DOHH2 (cell line): ENCODE data around the gene GSC.
"Not testable (repeated sequence)": the region's sequence is repeated elsewhere in the genome, so short reads cannot be mapped to it uniquely, and the experiment has no call there.

Experiments used
- H3F3A ChIP-seq: fragments of 200-600 bp; sonication (generic), shearing (Covaris generic); 2 replicates; pipeline ENCODE4 v1.6.0; 2016; ENCODE audit warnings: antibody characterized with exemption, mild to moderate bottlenecking; ENCODE audit not compliant: control insufficient read depth, insufficient read depth
- H3K27ac ChIP-seq: fragments of 200-600 bp; sonication (generic); 2 replicates; pipeline ENCODE4 v1.5.1; 2014; ENCODE audit warnings: low read depth, mild to moderate bottlenecking, low read length, moderate library complexity
- H3K27me3 ChIP-seq: fragments of 200-600 bp; sonication (generic); 2 replicates; pipeline ENCODE4 v1.6.1; 2014; ENCODE audit warnings: mild to moderate bottlenecking, low read length, mixed read lengths; ENCODE audit not compliant: control insufficient read depth
- H3K36me3 ChIP-seq: fragments of 200-600 bp; sonication (generic); 2 replicates; pipeline ENCODE4 v1.6.1; 2014; ENCODE audit warnings: mild to moderate bottlenecking, low read length, moderate library complexity, mixed read lengths; ENCODE audit not compliant: control insufficient read depth
- H3K4me1 ChIP-seq: fragments of 200-600 bp; sonication (generic); 2 replicates; pipeline ENCODE4 v1.6.1; 2014; ENCODE audit warnings: mild to moderate bottlenecking, low read length, mixed read lengths; ENCODE audit not compliant: control insufficient read depth
- H3K4me2 ChIP-seq: fragments of 200-600 bp; sonication (generic); 2 replicates; pipeline ENCODE4 v1.6.0; 2014; ENCODE audit warnings: mild to moderate bottlenecking, low read length, moderate library complexity
- H3K4me3 ChIP-seq: fragments of 200-600 bp; sonication (generic); 2 replicates; pipeline ENCODE4 v1.5.1; 2014; ENCODE audit warnings: mild to moderate bottlenecking, low read length, mixed read lengths
- H3K79me2 ChIP-seq: fragments of 200-600 bp; sonication (generic); 2 replicates; pipeline ENCODE4 v1.6.1; 2014; ENCODE audit warnings: mild to moderate bottlenecking, low read length, mixed read lengths; ENCODE audit not compliant: control insufficient read depth
- H3K9me2 ChIP-seq: fragments of 200-600 bp; sonication (generic); replicated peaks from 2 replicates; pipeline ENCODE4 v1.6.1; 2014; ENCODE audit warnings: mild to moderate bottlenecking, low read length, mixed read lengths; ENCODE audit not compliant: control insufficient read depth
- H3K9me3 ChIP-seq: fragments of 200-600 bp; sonication (generic); 2 replicates; pipeline ENCODE4 v1.6.1; 2014; ENCODE audit warnings: antibody characterized with exemption, low read length, mixed read lengths; ENCODE audit not compliant: control insufficient read depth, insufficient read depth
- H4K20me1 ChIP-seq: fragments of 200-600 bp; sonication (generic); 2 replicates; pipeline ENCODE4 v1.6.0; 2014; ENCODE audit warnings: low read depth, mild to moderate bottlenecking, antibody characterized with exemption, low read length, moderate library complexity; ENCODE audit not compliant: control insufficient read depth, insufficient read depth
- EZH2phosphoT487 ChIP-seq: fragments of 200-600 bp; sonication (generic); IDR thresholded peaks from 2 replicates; pipeline ENCODE4 v1.6.1; 2017; ENCODE audit warnings: borderline replicate concordance, mild to moderate bottlenecking, antibody characterized with exemption, low read length, moderate library complexity, mixed read lengths
- TF ChIP-seq, protein P1 (sequence below): fragments of 200-600 bp; sonication (generic); IDR thresholded peaks from one replicate; pipeline ENCODE4 v1.5.1; 2014; ENCODE audit warnings: antibody characterized with exemption, mild to moderate bottlenecking, low read depth, low read length; ENCODE audit not compliant: poor library complexity, severe bottlenecking

Gene GSC

GRCh38 chr14:94805680-94806288 is 35.9 kb upstream of the GSC start:
- Histone ChIP-seq H3K9me3 (no peaks in the 10 kb centered on the region), H3K79me2 (no peaks in the 10 kb centered on the region), H3K4me3 (no peak overlapping the region), H3K36me3 (no peaks in the 10 kb centered on the region), H3K9me2 (no peaks in the 10 kb centered on the region), H3K27me3 (no peaks in the 10 kb centered on the region; the same call in 1 of the 2 replicates), H3K4me1 (no peaks in the 10 kb centered on the region), H4K20me1 (no peaks in the 10 kb centered on the region), H3K4me2 (no peak overlapping the region), H3K27ac (no peak overlapping the region), H3F3A (no peaks in the 10 kb centered on the region)
- TF ChIP-seq EZH2phosphoT487, result no peak
- TF ChIP-seq, protein P1, sequence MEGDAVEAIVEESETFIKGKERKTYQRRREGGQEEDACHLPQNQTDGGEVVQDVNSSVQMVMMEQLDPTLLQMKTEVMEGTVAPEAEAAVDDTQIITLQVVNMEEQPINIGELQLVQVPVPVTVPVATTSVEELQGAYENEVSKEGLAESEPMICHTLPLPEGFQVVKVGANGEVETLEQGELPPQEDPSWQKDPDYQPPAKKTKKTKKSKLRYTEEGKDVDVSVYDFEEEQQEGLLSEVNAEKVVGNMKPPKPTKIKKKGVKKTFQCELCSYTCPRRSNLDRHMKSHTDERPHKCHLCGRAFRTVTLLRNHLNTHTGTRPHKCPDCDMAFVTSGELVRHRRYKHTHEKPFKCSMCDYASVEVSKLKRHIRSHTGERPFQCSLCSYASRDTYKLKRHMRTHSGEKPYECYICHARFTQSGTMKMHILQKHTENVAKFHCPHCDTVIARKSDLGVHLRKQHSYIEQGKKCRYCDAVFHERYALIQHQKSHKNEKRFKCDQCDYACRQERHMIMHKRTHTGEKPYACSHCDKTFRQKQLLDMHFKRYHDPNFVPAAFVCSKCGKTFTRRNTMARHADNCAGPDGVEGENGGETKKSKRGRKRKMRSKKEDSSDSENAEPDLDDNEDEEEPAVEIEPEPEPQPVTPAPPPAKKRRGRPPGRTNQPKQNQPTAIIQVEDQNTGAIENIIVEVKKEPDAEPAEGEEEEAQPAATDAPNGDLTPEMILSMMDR, result no peak

- no peak for TF ChIP-seq EZH2phosphoT487
- TF ChIP-seq, protein P1, result no peak
Observed at GRCh38 chr14:94801225-94801624, 31.3 kb upstream of the GSC start.

GRCh38 chr14:94800764-94801163 is 30.9 kb upstream of the GSC start:
- H3K27ac ChIP-seq, H3K9me3 ChIP-seq, H3K36me3 ChIP-seq: not testable (repeated sequence)

More at GRCh38 chr14:94801225-94801624, 31.3 kb upstream of the GSC start:
- no peak overlapping the region for H3K27ac ChIP-seq
- no peak overlapping the region for H3K4me3 ChIP-seq
- H3F3A ChIP-seq, result no peaks in the 10 kb centered on the region
- H3K9me2 ChIP-seq, result no peaks in the 10 kb centered on the region
- H3K79me2 ChIP-seq, result no peaks in the 10 kb centered on the region
- H3K9me3 ChIP-seq, result no peaks in the 10 kb centered on the region
- no peaks in the 10 kb centered on the region for H3K4me1 ChIP-seq
- no peaks in the 10 kb centered on the region for H3K36me3 ChIP-seq
- no peak overlapping the region for H3K4me2 ChIP-seq
- H3K27me3 ChIP-seq, result no peaks in the 10 kb centered on the region; the same call in none of the 2 replicates
- H4K20me1 ChIP-seq, result no peaks in the 10 kb centered on the region

GRCh38 chr14:94797887-94798286 is 28.0 kb upstream of the GSC start:
- H3K9me3 ChIP-seq, result no peaks in the 10 kb centered on the region
- no peaks in the 10 kb centered on the region for H3K36me3 ChIP-seq
- no peaks in the 10 kb centered on the region; the same call in 1 of the 2 replicates for H3K27me3 ChIP-seq
- H3K4me1 ChIP-seq, result no peaks in the 10 kb centered on the region
- TF ChIP-seq EZH2phosphoT487, result no peak
- TF ChIP-seq, protein P1, result no peak
- no peaks in the 10 kb centered on the region for H3K9me2 ChIP-seq
- H3K4me2 ChIP-seq, result no peak overlapping the region
- H3K4me3 ChIP-seq, result no peak overlapping the region
- no peak overlapping the region for H3K27ac ChIP-seq
- H3K79me2 ChIP-seq, result no peaks in the 10 kb centered on the region
- H4K20me1 ChIP-seq, result no peaks in the 10 kb centered on the region
- H3F3A ChIP-seq, result no peaks in the 10 kb centered on the region

More at GRCh38 chr14:94800764-94801163, 30.9 kb upstream of the GSC start:
- not testable (repeated sequence) for H3K79me2 ChIP-seq, H3F3A ChIP-seq, H3K4me3 ChIP-seq, H3K4me2 ChIP-seq, H4K20me1 ChIP-seq, H3K27me3 ChIP-seq, H3K9me2 ChIP-seq, H3K4me1 ChIP-seq
